ENCODE measurements around the gene APLP1. TPM values are rescaled to one million over a fixed set of nuclear protein-coding genes. Genes with fewer than 3 reads are reported as not detected.

The APLP1 gene
- total and polyA plus RNA-seq, 3 donors from 2014 or later, result 37.9 to 54.3 (median 45.7) TPM

DNA sequence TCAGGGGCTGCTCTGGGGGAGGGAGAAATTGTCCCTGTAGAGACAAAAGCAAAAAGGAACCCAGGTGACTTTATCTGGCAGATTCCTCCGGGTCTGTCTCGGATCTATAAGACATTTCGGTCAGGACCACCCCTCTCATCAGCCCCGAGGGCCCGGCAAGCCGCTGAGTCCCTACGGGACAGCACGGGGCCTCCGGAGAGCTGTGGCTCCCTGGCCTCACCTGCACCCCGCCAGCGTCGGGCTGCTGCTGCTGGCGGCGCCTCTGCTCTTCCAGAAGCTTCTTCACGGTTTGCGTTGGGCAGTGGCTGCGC lies 30.1 kb downstream of the APLP1 start:
- TF ChIP-seq, protein P1, sequence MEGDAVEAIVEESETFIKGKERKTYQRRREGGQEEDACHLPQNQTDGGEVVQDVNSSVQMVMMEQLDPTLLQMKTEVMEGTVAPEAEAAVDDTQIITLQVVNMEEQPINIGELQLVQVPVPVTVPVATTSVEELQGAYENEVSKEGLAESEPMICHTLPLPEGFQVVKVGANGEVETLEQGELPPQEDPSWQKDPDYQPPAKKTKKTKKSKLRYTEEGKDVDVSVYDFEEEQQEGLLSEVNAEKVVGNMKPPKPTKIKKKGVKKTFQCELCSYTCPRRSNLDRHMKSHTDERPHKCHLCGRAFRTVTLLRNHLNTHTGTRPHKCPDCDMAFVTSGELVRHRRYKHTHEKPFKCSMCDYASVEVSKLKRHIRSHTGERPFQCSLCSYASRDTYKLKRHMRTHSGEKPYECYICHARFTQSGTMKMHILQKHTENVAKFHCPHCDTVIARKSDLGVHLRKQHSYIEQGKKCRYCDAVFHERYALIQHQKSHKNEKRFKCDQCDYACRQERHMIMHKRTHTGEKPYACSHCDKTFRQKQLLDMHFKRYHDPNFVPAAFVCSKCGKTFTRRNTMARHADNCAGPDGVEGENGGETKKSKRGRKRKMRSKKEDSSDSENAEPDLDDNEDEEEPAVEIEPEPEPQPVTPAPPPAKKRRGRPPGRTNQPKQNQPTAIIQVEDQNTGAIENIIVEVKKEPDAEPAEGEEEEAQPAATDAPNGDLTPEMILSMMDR (IDR thresholded peaks at IDR 0.05), result no peak
- no peak for TF ChIP-seq POLR2A (IDR thresholded peaks at IDR 0.05)
- WGBS, 2 donors, result 9 to 19% methylated on average over 6 to 17 of the region's 17 CpGs
- peak overlapping the region; percentile 63 to 75 for H3K4me3 ChIP-seq
- no peaks in the 10 kb centered on the region for H3K9me3 ChIP-seq
- DNase-seq, result no peak
- intact Hi-C loops (cut with DNase I; ENCODE audit: low total_unique reads), result no loop called here
- H3K36me3 ChIP-seq (ENCODE audit: low read depth, missing control alignments), result no peaks in the 10 kb centered on the region
- H3K27me3 ChIP-seq, result no peaks in the 10 kb centered on the region
- peaks cover 7% of the 10 kb centered on the region for H3K4me1 ChIP-seq
- H3K27ac ChIP-seq, result peak overlapping the region; percentile 53 to 83

DNA sequence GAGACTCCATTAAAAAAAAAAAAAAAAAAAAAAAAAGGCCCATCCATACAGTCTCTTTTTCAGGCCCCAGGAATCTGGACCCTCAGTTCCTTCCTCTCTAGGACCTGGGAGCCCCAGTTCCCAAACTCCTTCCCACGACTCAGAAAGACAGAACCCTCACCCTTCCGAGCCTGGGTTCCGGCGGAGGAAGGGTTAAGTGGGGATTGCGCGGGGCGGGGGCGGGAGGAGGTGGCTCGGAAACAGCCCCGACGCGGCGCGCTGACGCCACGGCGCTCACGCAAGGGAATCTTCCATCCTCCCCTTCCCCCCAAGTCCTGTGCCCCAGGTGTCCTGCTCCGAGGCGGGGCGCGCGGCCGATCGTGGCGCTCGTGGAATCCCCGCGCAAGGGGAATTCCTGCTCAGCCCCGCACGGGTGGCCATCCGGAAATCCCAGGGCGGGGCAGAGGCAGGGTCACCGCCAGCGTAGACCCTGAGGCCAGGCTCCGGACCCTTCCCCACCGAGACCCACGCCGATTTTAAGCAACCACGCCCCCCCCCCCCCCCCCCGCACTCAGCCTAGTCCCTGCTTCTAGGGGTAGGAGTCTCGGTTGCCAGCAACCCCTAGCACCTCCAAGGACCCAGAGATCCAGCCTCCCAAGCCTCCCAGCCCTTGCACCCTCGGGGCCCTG lies 31.3 kb downstream of the APLP1 start:
- intact Hi-C loops (cut with DNase I; ENCODE audit: low total_unique reads), result no loop called here
- Histone ChIP-seq H3K4me1 (peaks cover 7% of the 10 kb centered on the region), H3K9me3 (no peaks in the 10 kb centered on the region), H3K27ac (peak overlapping the region; percentile 64 to 83), H3K27me3 (no peaks in the 10 kb centered on the region), H3K36me3 (ENCODE audit: low read depth, missing control alignments) (no peaks in the 10 kb centered on the region), H3K4me3 (peak overlapping the region; percentile 63 to 75)
- TF ChIP-seq, protein P1 (IDR thresholded peaks at IDR 0.05), result no peak
- TF ChIP-seq POLR2A (IDR thresholded peaks at IDR 0.05), result peak; percentile 36
- WGBS, 2 donors, result 0 to 1% methylated on average over 1 to 33 of the region's 43 CpGs
- peak; percentile 85 for DNase-seq

DNA sequence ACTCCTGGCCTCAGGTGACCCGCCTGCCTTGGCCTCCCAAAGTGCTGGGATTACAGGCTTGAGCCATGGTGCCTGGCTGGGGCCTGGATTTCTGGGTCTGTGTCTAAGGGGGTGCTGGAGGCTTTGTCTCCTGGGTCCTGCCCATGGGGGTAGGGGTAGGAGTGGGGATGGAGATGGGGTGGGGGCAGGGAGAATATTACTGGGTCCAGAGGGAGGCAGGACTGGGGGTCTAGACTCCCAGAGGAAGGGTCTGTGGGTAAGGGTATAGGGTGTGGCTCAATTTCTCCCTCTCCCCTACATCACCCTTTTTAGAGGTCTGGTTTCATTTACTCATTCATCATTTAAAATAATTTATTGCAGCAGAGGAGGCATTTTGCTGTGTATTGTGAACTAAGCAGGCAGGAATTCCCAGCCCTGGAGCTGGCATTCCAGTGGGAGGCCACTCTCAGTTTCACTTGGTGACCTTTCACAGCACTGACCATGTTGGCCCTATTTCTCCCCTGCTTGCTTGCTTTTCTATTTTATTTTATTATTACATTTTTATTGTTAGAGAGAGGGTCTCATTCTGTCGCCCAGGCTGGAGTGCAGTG lies 32.8 kb downstream of the APLP1 start:
- TF ChIP-seq, protein P1 (IDR thresholded peaks at IDR 0.05), result no peak
- no peak for TF ChIP-seq POLR2A (IDR thresholded peaks at IDR 0.05)
- Histone ChIP-seq H3K9me3 (no peaks in the 10 kb centered on the region), H3K27ac (peak overlapping the region in 1 of 2 donors; percentile 12), H3K27me3 (no peaks in the 10 kb centered on the region), H3K4me1 (peaks cover 7% of the 10 kb centered on the region), H3K4me3 (no peak overlapping the region), H3K36me3 (ENCODE audit: low read depth, missing control alignments) (no peaks in the 10 kb centered on the region)
- intact Hi-C loops (cut with DNase I; ENCODE audit: low total_unique reads), result no loop called here
- DNase-seq, result no peak
- 66 to 81% methylated on average over 2 of the region's 2 CpGs for WGBS, 2 donors

DNA sequence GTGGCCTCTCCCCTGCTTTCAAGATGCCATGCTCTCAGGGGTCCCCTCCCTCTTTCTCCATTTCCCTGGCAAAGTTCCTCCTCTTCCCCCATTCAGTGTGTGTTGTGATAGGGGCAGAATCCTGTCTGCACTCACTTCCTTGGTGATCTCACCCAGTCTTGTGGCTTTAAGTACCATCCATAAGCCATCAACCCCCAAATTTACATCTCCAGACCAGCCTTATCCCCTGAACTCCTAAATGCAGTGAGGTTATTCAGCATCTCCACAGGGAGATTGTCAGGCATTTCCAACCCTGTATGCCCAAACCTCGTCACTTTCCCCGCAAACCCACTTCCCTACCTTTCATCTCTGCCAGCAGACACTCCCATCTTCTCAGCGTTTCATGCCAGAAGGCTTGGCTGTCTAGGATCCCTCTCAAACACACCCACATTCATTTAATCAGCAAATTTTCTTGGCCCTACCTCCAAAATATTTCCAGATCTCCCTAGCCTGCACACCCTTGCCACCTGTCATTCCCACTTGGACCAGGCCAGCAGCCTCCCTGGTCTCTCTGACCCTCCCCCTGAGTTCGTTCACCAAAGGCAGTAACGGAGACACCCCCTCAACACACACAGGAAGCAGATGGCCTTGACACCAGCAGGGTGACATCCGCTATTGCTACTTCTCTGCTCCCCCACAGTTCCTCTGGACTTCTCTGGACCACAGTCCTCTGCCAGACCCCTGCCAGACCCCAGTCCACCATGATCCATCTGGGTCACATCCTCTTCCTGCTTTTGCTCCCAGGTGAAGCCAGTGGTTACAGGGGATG lies 33.7 kb downstream of the APLP1 start, which contains the start of gene HCST:
Gene HCST, plus strand, starts transcription at position 676 of the 808 bp plus-strand sequence. Its CDS starts 65 bp downstream, at position 741.
- no peaks in the 10 kb centered on the region for H3K27me3 ChIP-seq
- H3K4me1 ChIP-seq, result peaks cover 7% of the 10 kb centered on the region
- WGBS, 2 donors, result 37 to 40% methylated on average over 6 of the region's 6 CpGs
- intact Hi-C loops (cut with DNase I; ENCODE audit: low total_unique reads), result no loop called here
- H3K9me3 ChIP-seq, result no peaks in the 10 kb centered on the region
- TF ChIP-seq, protein P1 (IDR thresholded peaks at IDR 0.05), result no peak
- no peak for TF ChIP-seq POLR2A (IDR thresholded peaks at IDR 0.05)
- no peaks in the 10 kb centered on the region for H3K36me3 ChIP-seq (ENCODE audit: low read depth, missing control alignments)
- peak within 1 kb of the TSS in 1 of 2 donors; percentile 15 for H3K27ac ChIP-seq
- no peak within 1 kb of the TSS for H3K4me3 ChIP-seq
- no peak for DNase-seq
